K562 (cell line): ENCODE data around the gene MIDN. TPM values are rescaled to one million over a fixed set of nuclear protein-coding genes. Genes with fewer than 3 reads are reported as not detected.

ENCODE experiments used
- ARID1B ChIP-seq: fragments of 450-650 bp; IDR thresholded peaks from 2 replicates; pipeline ENCODE4 v1.6.1; 2016; ENCODE audit warnings: antibody characterized with exemption, mild to moderate bottlenecking, inconsistent platforms
- CHD1 ChIP-seq: fragments of 200-600 bp; sonication (generic); IDR thresholded peaks from one replicate; pipeline ENCODE4 v1.6.1; 2012; ENCODE audit warnings: mild to moderate bottlenecking, moderate library complexity, low read length, inconsistent platforms
- GABPB1 ChIP-seq: sonication (generic); formaldehyde crosslinking; IDR thresholded peaks from 2 replicates; pipeline ENCODE4 v1.8.0; 2022; ENCODE audit warnings: mild to moderate bottlenecking, missing genetic modification reagents
- MCM5 ChIP-seq: fragments of 450-650 bp; IDR thresholded peaks from 2 replicates; pipeline ENCODE4 v1.6.1; 2016; ENCODE audit warnings: low read depth
- MNT ChIP-seq, 2 experiments: fragments of 450-650 bp; conservative IDR thresholded peaks; 2 replicates each; pipeline ENCODE4 v1.6.1; 2017; ENCODE audit warnings: mild to moderate bottlenecking in 2 of 2, moderate library complexity in 2 of 2
- MXI1 ChIP-seq: IDR thresholded peaks from 2 replicates; pipeline ENCODE4 v1.6.1; 2011; ENCODE audit warnings: low read depth, mild to moderate bottlenecking, improper control_type of control experiment, low read length
- NR2C1 ChIP-seq, 2 experiments: fragments of 450-650 bp; IDR thresholded peaks; 2 replicates each; pipeline ENCODE4 v1.6.1; 2017; ENCODE audit warnings: mild to moderate bottlenecking in 2 of 2, antibody characterized with exemption in 1 of 2, inconsistent platforms in 1 of 2, missing compliant biosample characterization in 1 of 2, missing genetic modification characterization in 1 of 2
- POLR3A ChIP-seq: IDR thresholded peaks from 2 replicates; pipeline ENCODE4 v1.6.1; 2011; ENCODE audit warnings: borderline replicate concordance, mild to moderate bottlenecking, moderate library complexity; ENCODE audit not compliant: insufficient read length, insufficient read depth; ENCODE audit errors: extremely low read depth
- ZBTB2 ChIP-seq: fragments of 450-650 bp; IDR thresholded peaks from 2 replicates; pipeline ENCODE4 v1.6.1; 2016; ENCODE audit warnings: antibody characterized with exemption
- ZBTB26 ChIP-seq: fragments of 450-650 bp; formaldehyde crosslinking; IDR thresholded peaks from 2 replicates; pipeline ENCODE4 v1.4.0; 2022; ENCODE audit warnings: missing genetic modification characterization
- ZNF23 ChIP-seq: fragments of 250-450 bp; sonication (Bioruptor Pico); IDR thresholded peaks from 2 replicates; pipeline ENCODE4 v1.4.0; 2020; ENCODE audit warnings: mild to moderate bottlenecking
- polyA plus RNA-seq, 8 experiments: library from polyadenylated mRNA; depleted of rRNA in 4 of 8; stranded (reverse) in 5 of 8; unstranded in 3 of 8; fragments of >200 nt; fragmentation: Nextera tagmentation in 2 of 8; fragmentation: Illumina TruSeq in 1 of 8; extraction: Ambion mirVana in 2 of 8; extraction: Trizol in 1 of 8; gene quantifications; 2 replicates each; pipeline versions ENCODE4 v1.2.1 to v1.2.3, GENCODE V29; 2011 to 2014; ENCODE audit warnings: inconsistent platforms in 1 of 8, missing spikeins in 1 of 8
- total RNA-seq, 7 experiments: library from RNA; depleted of rRNA in 6 of 7; stranded (reverse); fragments of >200 nt in 6 of 7; fragmentation: Illumina TruSeq in 2 of 7; extraction: Trizol in 2 of 7; gene quantifications; 2 replicates each; pipeline versions ENCODE4 v1.2.1 to v1.2.3, GENCODE V29; 2011 to 2021; ENCODE audit warnings: low replicate concordance in 1 of 7

The MIDN gene
- total and polyA plus RNA-seq, 9 of the 15 experiments (the other 6 are each of a cell fraction or from before 2014, with no cell fraction given) = 0.17 to 120 (median 10.1) TPM

- 0 out of 4 replicates have a peak, but pooled peaks of 1 of the 2 experiments have one; percentile 6 for TF ChIP-seq MNT (conservative IDR thresholded peaks at IDR 0.05)
- TF ChIP-seq GABPB1 (CRISPR knock-in tag) = peak; percentile 32; the same call in 1 of the 2 replicates
- no peak for TF ChIP-seq ARID1B
- no peak for TF ChIP-seq MXI1
- no peak for TF ChIP-seq ZBTB26 (CRISPR knock-in tag)
- no peak for TF ChIP-seq ZNF23 (CRISPR knock-in tag)
- TF ChIP-seq MCM5 = no peak
- TF ChIP-seq NR2C1 (IDR thresholded peaks at IDR 0.05) = no peak
- TF ChIP-seq NR2C1 (tag; IDR thresholded peaks at IDR 0.05) = no peak
- TF ChIP-seq POLR3A = no peak
- peak; percentile 53 for TF ChIP-seq CHD1
- TF ChIP-seq ZBTB2 = peak; percentile 32; the same call in 1 of the 2 replicates
These were observed 640 bp upstream of the MIDN start (continued) for GRCh38 chr19:1247748-1248138.
